PFSK-1 (cell line): ENCODE results near the gene SCRT2.

Experiments
- FOXP2 ChIP-seq: optimal IDR thresholded peaks from 2 replicates; pipeline ENCODE3; 2011; ENCODE audit warnings: borderline replicate concordance, control low read depth, inconsistent platforms; ENCODE audit not compliant: insufficient read depth; ENCODE audit errors: extremely low read length, extremely low read depth
- POLR2AphosphoS5 ChIP-seq: IDR thresholded peaks from 2 replicates; pipeline ENCODE4 v1.6.1; 2012; ENCODE audit warnings: low read depth, mild to moderate bottlenecking, control low read depth, low read length, moderate library complexity
- REST ChIP-seq, 2 experiments: IDR thresholded peaks; 2 replicates each; pipeline versions ENCODE4 v1.6.1 to v1.8.0; 2011 to 2012; ENCODE audit warnings: low read depth in 2 of 2, low read length in 2 of 2, control low read depth in 1 of 2, inconsistent platforms in 1 of 2, mild to moderate bottlenecking in 1 of 2, moderate library complexity in 1 of 2; ENCODE audit not compliant: insufficient read depth in 1 of 2
- SIN3A ChIP-seq: IDR thresholded peaks from 2 replicates; pipeline ENCODE4 v1.6.1; 2012; ENCODE audit warnings: mild to moderate bottlenecking, low read length, moderate library complexity, borderline replicate concordance; ENCODE audit not compliant: insufficient read depth
- TAF1 ChIP-seq: IDR thresholded peaks from 2 replicates; pipeline ENCODE4 v1.6.1; 2012; ENCODE audit warnings: low read length, control low read depth, borderline replicate concordance; ENCODE audit not compliant: insufficient read depth

- TF ChIP-seq POLR2AphosphoS5 = no peak
- TF ChIP-seq SIN3A = no peak
- TF ChIP-seq REST (IDR thresholded peaks at IDR 0.05; ENCODE audit: insufficient read depth in 1 of 2, low read depth in 2 of 2, low read length in 2 of 2) = no peak
- TF ChIP-seq TAF1 = no peak
- no peak for TF ChIP-seq FOXP2
These were observed 54.4 kb downstream of the SCRT2 start for GRCh38 chr20:621125-621756.
